Fibroblast of the conjunctiva (primary cell): ENCODE data around the gene CDIPT.
A peak's percentile ranks its signal among the peaks of the same experiment; 100 is the strongest.

Experiments
- DNase-seq: peaks from one replicate; pipeline ENCODE4 v3.0.0-alpha.2; 2010; ENCODE audit warnings: low read depth

The CDIPT gene

DNA sequence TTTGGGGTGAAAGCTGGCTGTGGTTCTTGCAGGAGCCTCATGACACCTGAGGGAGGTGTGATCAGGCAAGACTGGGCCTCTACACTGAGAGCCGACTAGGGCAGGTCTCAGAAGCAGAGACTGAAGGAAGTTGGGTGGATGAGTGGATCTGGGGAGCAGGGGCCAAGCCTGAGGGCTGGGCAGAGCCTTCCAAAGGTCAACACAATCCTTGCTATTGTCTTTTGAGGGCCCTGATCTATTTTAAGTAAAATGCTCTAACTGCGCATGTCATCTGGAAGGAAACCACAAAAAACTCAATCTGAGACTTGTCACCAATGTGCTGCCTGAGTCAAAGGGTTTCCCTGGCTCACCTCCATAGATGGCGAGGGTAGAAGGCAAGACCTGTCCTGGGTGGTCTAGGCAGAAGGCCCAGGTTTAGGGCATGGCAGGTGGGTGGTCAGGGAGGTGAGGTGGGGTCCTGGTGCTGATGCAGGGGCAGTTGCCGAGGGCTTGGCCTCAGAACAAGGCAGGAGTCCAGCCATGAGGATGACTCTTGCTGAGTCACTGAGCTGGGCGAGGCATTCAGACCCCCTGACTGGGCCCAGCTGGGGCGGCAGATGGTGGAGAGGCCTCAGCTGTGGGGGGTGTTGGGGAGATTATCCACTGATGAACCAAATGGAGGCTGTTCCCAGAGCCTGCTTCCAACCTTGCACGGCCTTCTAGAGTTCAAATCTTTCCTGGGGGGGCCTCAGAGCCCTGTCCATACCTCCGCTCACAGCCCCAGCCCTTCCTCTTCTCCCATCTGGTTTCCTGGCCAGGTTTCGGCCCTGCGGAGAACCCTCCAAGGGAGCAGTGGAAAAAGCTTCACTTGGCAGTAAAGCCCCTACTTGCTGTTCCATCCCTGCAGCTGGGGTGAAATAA lies 37.6 kb downstream of the CDIPT start:
- peak; percentile 67 for DNase-seq

- peak; percentile 70 for DNase-seq
Observed at GRCh38 chr16:29824589-29825144, 38.4 kb downstream of the CDIPT start.

GRCh38 chr16:29821643-29822115 lies 41.3 kb downstream of the CDIPT start:
- peak; percentile 50 for DNase-seq

GRCh38 chr16:29820730-29821642 lies 42.0 kb downstream of the CDIPT start:
- DNase-seq = no peak

DNA sequence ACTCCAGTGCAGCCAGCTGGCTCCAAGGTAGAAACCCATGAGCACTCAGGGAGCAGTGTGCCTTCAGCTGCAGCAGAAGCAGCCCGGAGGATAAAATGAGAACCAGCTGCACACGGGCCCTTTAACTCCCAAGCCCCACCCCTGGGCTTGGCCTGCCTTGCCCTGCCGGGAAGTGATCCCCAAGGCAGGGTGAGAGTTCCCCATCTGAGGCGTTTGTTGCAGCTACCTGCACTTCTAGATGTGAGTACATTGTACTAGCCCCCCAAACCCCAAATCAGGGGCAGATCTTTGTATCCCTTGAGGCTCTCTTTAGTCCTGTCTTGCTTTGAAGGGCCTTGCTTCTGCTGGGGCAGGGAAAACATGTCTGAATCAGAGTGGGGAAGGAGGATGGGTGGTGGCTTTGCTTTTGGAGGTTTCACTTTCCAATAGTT lies 42.7 kb downstream of the CDIPT start, which contains the start of gene MVP:
MVP (plus strand) TSS at position 192 of the 431 bp plus-strand sequence. CDS start 10,088 bp downstream, outside the sequence.
- peak; percentile 55 for DNase-seq

- DNase-seq = no peak
Observed at GRCh38 chr16:29819506-29819905, 43.5 kb downstream of the CDIPT start.

GRCh38 chr16:29818082-29818481 lies 44.9 kb downstream of the CDIPT start:
- no peak for DNase-seq

DNA sequence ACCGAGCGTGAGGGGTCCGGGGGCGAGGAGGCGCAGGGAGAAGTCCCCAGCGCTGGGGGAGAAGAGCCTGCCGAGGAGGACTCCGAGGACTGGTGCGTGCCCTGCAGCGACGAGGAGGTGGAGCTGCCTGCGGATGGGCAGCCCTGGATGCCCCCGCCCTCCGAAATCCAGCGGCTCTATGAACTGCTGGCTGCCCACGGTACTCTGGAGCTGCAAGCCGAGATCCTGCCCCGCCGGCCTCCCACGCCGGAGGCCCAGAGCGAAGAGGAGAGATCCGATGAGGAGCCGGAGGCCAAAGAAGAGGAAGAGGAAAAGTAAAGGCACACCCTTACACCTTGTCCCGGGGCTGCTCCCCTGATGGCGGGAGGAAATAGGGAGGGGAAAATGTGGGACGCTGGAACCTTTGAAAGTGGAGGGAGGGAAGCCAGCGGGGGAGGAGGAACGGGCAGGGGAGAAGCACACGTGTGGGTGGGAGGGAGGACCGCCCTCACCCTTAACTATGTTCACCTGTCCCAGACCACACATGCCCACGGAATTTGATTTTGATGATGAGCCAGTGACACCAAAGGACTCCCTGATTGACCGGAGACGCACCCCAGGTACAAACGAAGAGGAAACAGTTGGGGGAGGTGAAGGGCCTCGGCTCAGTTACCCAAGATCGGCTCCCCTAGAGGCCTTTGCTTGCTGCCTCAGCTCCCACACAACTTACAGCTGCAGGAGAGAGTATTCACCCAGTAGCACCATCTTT lies 46.2 kb downstream of the CDIPT start:
- DNase-seq = no peak

DNA sequence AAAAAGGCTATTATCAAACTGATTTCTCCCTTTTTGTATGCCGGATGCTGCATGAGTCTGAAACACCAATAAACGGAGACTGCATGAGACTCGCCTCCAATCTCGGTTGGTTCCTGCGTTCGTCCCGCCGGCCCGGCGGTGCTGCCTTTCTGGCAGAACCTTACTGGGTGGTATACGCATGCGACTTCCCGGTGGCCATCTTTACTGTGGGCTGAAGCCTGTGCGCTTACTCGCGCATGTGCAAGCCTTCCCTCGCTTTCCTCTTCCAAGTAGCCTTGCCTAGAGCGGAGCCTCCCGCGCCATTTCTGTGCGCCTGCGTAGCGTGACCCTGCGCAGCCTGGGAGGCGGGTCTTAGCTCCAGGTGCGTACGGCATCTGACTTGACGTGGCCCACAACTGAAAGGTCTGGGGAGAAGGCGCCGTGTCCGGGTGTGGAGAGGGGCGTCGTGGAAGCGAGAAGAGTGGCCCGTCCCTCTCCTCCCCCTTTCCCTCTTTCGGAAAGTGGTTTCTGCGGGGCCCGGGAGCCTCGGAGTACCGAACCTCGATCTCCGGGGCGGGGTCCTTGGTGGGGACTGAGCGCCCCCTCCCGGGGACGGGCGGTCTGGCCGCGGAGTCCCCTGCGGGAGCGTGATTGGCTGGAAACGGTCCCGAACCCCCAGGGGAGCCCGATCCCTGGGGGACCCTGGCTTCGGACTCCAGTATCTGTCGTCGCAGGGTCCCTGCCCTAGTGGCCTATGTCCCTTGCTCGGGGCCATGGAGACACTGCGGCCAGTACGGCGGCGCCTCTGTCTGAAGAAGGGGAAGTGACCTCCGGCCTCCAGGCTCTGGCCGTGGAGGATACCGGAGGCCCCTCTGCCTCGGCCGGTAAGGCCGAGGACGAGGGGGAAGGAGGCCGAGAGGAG lies 47.0 kb downstream of the CDIPT start, which contains the start of gene PAGR1:
PAGR1 (plus strand) TSS at position 360 of the 901 bp plus-strand sequence; CDS start at position 734, 374 bp downstream.
- DNase-seq = peak; percentile 100

DNA sequence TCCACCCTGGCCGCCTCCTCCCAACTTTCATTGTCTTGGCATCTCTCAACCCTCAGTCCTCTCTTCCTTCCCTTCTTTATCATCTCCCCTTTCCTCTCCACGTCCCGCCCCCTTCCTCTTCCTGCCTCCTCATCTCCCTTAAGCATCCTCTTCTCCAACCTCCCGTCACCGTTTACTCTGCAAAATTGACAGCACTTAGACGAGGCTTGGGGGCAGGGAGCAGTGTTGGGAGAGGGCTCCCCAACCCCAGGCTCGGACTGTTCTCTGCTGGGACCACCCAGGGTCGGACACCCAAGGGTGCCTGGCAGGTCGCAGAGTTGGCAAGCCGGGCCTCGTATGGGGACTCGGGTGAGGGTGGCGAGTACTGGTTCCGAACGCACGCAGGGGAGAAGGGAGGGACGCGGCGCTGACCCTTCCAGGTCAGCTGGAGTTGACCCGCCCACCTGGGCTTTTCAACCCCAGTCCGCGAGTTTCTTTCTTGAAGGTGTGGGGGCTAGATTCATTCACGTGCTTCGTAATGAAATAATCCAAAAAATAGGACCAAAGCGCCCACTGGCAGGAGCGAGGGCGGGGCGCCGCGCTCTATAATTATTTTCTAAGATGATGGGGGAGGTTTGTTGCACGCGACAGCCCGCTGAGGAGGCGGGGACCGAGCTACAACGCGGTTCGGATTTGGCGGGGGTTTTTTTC lies 47.8 kb downstream of the CDIPT start:
- no peak for DNase-seq

DNA sequence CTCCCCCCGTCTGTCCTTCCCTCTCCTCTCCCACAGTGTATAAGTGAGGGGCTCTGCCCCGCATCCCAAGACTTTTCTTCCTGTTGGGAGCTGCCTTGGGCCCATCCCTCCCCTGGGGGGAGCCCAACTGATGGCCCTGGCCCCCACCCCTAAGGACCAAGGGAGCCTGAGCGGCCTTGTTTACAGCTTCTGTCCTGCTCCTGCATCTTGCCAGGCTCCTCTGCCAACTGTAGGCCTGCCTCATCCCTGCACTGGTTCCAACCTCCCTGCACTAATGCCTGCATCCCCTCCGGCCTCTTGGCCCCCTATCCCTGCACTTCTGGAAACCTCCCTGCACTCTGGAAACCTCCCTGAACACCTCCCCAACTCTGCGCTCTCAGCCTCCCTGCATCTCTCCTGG lies 48.4 kb downstream of the CDIPT start:
- DNase-seq = no peak

DNA sequence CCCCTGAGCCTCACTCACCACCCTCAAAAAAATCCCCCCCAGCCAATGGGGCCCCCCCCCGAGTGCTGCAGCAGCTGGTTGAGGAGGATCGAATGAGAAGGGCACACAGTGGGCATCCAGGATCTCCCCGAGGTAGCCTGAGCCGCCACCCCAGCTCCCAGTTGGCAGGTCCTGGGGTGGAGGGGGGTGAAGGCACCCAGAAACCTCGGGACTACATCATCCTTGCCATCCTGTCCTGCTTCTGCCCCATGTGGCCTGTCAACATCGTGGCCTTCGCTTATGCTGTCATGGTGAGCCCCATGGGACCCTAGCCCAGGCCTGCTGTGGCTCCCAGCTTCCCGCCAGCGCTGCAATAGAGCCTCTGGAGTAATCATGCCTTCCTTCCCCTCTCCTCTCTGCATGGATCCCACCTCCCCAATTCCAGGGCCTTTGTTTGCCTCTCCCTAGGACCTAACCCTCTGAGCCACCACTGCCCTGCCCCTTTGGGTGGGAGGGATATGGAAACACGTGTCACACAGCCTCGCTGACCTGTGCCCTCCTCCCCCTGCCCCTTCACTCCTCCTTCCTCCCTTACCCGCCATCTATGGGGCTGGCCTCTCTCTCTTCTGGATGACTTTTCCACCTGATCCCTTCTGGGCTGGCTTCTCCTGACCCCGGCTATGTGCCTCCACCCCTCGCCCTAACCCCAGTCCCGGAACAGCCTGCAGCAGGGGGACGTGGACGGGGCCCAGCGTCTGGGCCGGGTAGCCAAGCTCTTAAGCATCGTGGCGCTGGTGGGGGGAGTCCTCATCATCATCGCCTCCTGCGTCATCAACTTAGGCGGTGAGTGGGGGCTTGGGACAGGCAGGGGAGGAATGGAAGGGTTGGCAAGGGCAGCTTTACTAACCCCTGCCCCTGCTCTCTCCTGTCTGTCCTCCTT lies 49.1 kb downstream of the CDIPT start:
- no peak for DNase-seq

GRCh38 chr16:29812754-29813643 lies 50.0 kb downstream of the CDIPT start:
- no peak for DNase-seq

GRCh38 chr16:29811896-29812665 lies 50.9 kb downstream of the CDIPT start, which contains the start of gene PRRT2:
PRRT2 (plus strand) TSS chr16:29812193; CDS start chr16:29813055, 862 bp downstream.
- no peak for DNase-seq

DNA sequence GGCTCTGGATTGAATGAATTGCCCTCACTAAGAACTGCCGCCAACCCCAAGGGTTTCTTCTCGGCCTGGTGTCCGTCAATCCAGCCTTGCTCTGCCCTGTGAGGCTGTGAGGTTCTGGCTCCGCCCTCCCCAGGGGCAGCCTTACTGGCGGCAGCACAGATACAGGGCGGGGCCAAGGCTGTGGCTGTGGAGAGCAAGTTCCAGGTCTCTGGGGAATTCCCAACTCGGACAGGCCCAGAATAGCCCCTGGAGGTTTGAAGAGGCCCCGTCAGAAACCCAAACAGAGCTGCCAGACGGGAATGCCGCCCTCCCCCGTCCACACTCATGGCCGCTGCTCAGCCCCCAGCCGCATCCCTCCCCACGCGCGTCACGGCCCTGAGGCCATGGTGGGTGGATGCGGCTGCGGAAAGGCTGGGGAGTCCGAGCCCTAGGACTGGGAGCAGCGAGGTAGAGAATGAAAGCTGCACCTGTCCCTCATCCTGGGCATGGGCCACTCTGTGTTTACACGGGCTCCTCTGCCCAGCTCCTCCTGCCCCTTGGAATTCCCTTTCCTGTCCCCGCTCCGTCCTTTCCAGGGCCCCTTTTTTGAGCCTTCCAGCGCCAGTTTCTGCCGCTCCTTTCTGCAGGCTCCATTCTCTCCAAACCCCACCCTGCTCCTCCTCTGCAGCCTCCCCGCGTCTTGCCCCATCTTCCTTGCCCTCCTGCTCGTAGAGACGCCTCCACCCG lies 51.7 kb downstream of the CDIPT start:
- peak; percentile 95 for DNase-seq

- no peak for DNase-seq
Observed at GRCh38 chr16:29810699-29811169, 52.3 kb downstream of the CDIPT start.
